WTC11 (cell line): Measurements from ENCODE around the gene USP48. TPM values are rescaled to one million over a fixed set of nuclear protein-coding genes. Genes with fewer than 3 reads are reported as not detected.

Source experiments
- ATAC-seq: fragments of 200-7000 bp; cut with Tn5 transposase; 2 replicates; pipeline ENCODE4 v1.10.0; 2021; ENCODE audit warnings: mild to moderate bottlenecking, moderate library complexity
- CTCF ChIA-PET: fragments of 300-600 bp; sonication (Branson Sonifier 250); formaldehyde crosslinking; loops from one replicate; lab custom pipeline; 2021; ENCODE audit warnings: antibody characterized with exemption; lab: Charles Lee
- POLR2A ChIA-PET: fragments of 350-600 bp; sonication (Branson Sonifier 250); formaldehyde crosslinking; loops from one replicate; lab custom pipeline; 2021; ENCODE audit warnings: antibody characterized with exemption; lab: Charles Lee
- DNase-seq: peaks from one replicate; pipeline ENCODE4 v3.0.0; 2021; ENCODE audit warnings: low spot score
- H3K27ac Mint-ChIP-seq: 2 replicates; pipeline ENCODE4 v1.8.0; 2021; ENCODE audit warnings: mixed read lengths
- H3K27me3 Mint-ChIP-seq: 2 replicates; pipeline ENCODE4 v1.8.0; 2021; ENCODE audit warnings: low read depth, mild to moderate bottlenecking, moderate library complexity, mixed read lengths
- H3K36me3 Mint-ChIP-seq: 2 replicates; pipeline ENCODE4 v1.8.0; 2021; ENCODE audit warnings: mixed read lengths
- H3K4me1 Mint-ChIP-seq: 2 replicates; pipeline ENCODE4 v1.8.0; 2022; ENCODE audit warnings: mixed read lengths
- H3K4me3 Mint-ChIP-seq: 2 replicates; pipeline ENCODE4 v1.8.0; 2021; ENCODE audit warnings: mild to moderate bottlenecking, moderate library complexity, mixed read lengths
- H3K9me3 Mint-ChIP-seq: 2 replicates; pipeline ENCODE4 v1.8.0; 2021; ENCODE audit warnings: mixed read lengths
- ATF1 ChIP-seq: sonication (generic); formaldehyde crosslinking; IDR thresholded peaks from 2 replicates; pipeline ENCODE4 v1.8.1; 2023; ENCODE audit warnings: mild to moderate bottlenecking, moderate library complexity, missing genetic modification reagents
- CREM ChIP-seq: sonication (generic); formaldehyde crosslinking; IDR thresholded peaks from 2 replicates; pipeline ENCODE4 v1.8.1; 2022; ENCODE audit warnings: mild to moderate bottlenecking, missing genetic modification reagents, moderate library complexity
- FOXJ3 ChIP-seq: sonication (generic); formaldehyde crosslinking; IDR thresholded peaks from 2 replicates; pipeline ENCODE4 v1.9.0; 2021; ENCODE audit warnings: missing genetic modification reagents, mild to moderate bottlenecking, borderline replicate concordance
- FOXK1 ChIP-seq: sonication (generic); formaldehyde crosslinking; IDR thresholded peaks from 2 replicates; pipeline ENCODE4 v1.8.0; 2022; ENCODE audit warnings: mild to moderate bottlenecking, moderate library complexity, missing genetic modification reagents
- GABPB1 ChIP-seq: sonication (generic); formaldehyde crosslinking; IDR thresholded peaks from 2 replicates; pipeline ENCODE4 v1.8.1; 2023; ENCODE audit warnings: mild to moderate bottlenecking, missing genetic modification reagents
- HMGA2 ChIP-seq: fragments of 250-450 bp; sonication (Bioruptor Pico); IDR thresholded peaks from 2 replicates; pipeline ENCODE4 v1.4.0; 2021; ENCODE audit warnings: mild to moderate bottlenecking, moderate library complexity
- NFATC4 ChIP-seq: fragments of 250-450 bp; sonication (Bioruptor Pico); IDR thresholded peaks from 2 replicates; pipeline ENCODE4 v1.9.0; 2021; ENCODE audit warnings: mild to moderate bottlenecking
- NR1H2 ChIP-seq: sonication (generic); formaldehyde crosslinking; IDR thresholded peaks from 2 replicates; pipeline ENCODE4 v1.9.0; 2021; ENCODE audit warnings: mild to moderate bottlenecking, moderate library complexity, missing genetic modification reagents
- RELA ChIP-seq: sonication (generic); formaldehyde crosslinking; IDR thresholded peaks from 2 replicates; pipeline ENCODE4 v1.8.1; 2022; ENCODE audit warnings: missing genetic modification reagents, mild to moderate bottlenecking, borderline replicate concordance
- ZNF121 ChIP-seq: sonication (generic); formaldehyde crosslinking; IDR thresholded peaks from 2 replicates; pipeline ENCODE4 v1.8.0; 2023; ENCODE audit warnings: missing genetic modification reagents
- ZNF317 ChIP-seq: sonication (generic); formaldehyde crosslinking; IDR thresholded peaks from 2 replicates; pipeline ENCODE4 v1.8.1; 2023; ENCODE audit warnings: low read depth, mild to moderate bottlenecking, moderate library complexity, missing genetic modification reagents, borderline replicate concordance
- total RNA-seq: library from RNA; stranded (reverse); gene quantifications from 3 replicates; pipeline ENCODE4 v1.2.3, GENCODE V29; 2021
- TF ChIP-seq, protein P1 (sequence below): sonication (generic); formaldehyde crosslinking; IDR thresholded peaks from 2 replicates; pipeline ENCODE4 v1.8.1; 2023; ENCODE audit warnings: mild to moderate bottlenecking, missing genetic modification reagents, moderate library complexity
- TF ChIP-seq, protein P2 (sequence below): sonication (generic); formaldehyde crosslinking; IDR thresholded peaks from 2 replicates; pipeline ENCODE4 v1.8.1; 2022; ENCODE audit warnings: mild to moderate bottlenecking, missing genetic modification reagents, moderate library complexity, borderline replicate concordance
- TF ChIP-seq, protein P3 (sequence below): fragments of 250-450 bp; sonication (Bioruptor Pico); conservative IDR thresholded peaks from 2 replicates; pipeline ENCODE4 v1.9.0; 2021; ENCODE audit warnings: mild to moderate bottlenecking
- TF ChIP-seq, protein P4 (sequence below): fragments of 250-450 bp; sonication (Bioruptor Pico); IDR thresholded peaks from 2 replicates; pipeline ENCODE4 v1.8.0; 2021; ENCODE audit warnings: mild to moderate bottlenecking
- TF ChIP-seq, protein P5 (sequence below): sonication (generic); formaldehyde crosslinking; IDR thresholded peaks from 2 replicates; pipeline ENCODE4 v1.8.0; 2022; ENCODE audit warnings: missing genetic modification reagents
- TF ChIP-seq, protein P6 (sequence below): sonication (generic); formaldehyde crosslinking; IDR thresholded peaks from 2 replicates; pipeline ENCODE4 v1.8.1; 2022; ENCODE audit warnings: mild to moderate bottlenecking, moderate library complexity, missing genetic modification reagents
- TF ChIP-seq, protein P7 (sequence below): sonication (generic); formaldehyde crosslinking; IDR thresholded peaks from 2 replicates; pipeline ENCODE4 v1.8.1; 2022; ENCODE audit warnings: low read depth, mild to moderate bottlenecking, moderate library complexity, missing genetic modification reagents, borderline replicate concordance
- TF ChIP-seq, protein P8 (sequence below): sonication (generic); formaldehyde crosslinking; IDR thresholded peaks from 2 replicates; pipeline ENCODE4 v1.8.1; 2023; ENCODE audit warnings: mild to moderate bottlenecking, missing genetic modification reagents

The USP48 gene
- total RNA-seq, 1 experiment from 2014 or later: 86.9 TPM

DNA sequence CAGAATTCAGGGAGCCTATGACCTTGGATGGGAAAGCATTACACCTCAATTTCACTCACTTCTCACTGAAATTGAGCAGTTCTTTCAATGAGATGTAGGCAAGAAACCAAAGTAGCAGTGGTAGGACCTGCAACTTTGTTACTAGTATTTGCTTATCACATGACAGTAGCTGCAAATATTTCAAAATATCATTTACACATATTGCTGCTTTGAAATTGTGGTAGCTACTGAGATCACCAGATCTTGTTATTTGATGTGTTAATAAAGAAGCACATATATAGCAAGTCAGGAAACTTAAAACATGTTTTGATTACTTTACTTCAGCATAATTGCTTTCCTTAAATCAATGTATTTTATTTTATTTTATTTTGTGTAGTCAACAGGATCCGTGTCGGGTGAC is 42.0 kb upstream of the USP48 start (continued):
- TF ChIP-seq, protein P1, sequence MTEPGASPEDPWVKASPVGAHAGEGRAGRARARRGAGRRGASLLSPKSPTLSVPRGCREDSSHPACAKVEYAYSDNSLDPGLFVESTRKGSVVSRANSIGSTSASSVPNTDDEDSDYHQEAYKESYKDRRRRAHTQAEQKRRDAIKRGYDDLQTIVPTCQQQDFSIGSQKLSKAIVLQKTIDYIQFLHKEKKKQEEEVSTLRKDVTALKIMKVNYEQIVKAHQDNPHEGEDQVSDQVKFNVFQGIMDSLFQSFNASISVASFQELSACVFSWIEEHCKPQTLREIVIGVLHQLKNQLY (CRISPR knock-in tag): no peak

DNA sequence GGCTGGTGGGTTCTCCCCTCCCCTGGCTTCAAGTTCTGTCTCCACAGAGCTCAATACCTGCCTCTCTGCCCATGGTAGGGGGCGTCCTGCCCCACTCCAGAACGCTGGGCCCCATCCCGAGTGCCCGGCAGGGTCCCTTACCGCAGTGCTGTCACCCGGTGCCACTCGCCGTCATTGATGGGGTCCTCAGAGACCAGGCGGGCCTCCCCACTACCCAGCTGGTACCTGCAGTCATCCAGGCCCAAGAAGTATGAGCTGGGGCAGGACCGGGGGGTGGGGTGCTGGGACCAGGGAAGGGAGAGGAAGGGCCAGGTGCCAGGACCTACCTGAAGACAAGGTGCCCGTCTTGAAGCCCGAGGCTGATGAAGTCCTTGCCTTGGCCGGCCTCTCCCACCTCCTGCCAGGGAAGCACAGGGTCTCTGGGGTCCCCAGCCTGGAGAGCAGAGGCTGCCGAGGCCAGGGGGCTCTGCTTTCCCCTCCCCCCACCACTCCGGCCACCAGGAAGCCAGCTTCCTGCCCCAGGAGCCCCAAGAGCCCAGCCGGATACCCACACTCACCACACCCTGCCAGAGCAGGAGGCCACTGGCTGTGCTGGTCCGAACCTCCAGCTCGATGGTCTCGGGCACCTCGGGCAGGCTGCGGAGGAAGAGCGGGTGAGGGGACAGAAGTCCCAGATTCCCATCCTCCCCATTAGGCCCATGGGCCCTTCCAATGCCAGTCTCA is 41.2 kb upstream of the USP48 start:
- Mint-ChIP-seq H3K27me3 (no peaks in the 10 kb centered on the region), H3K4me3 (no peak overlapping the region), H3K4me1 (no peaks in the 10 kb centered on the region; the same call in 1 of the 2 replicates), H3K27ac (peak overlapping the region; percentile 61; the same call in 1 of the 2 replicates), H3K9me3 (no peaks in the 10 kb centered on the region), H3K36me3 (peaks cover 23% of the 10 kb centered on the region)
- ATAC-seq: no peak
- no peak for DNase-seq
- TF ChIP-seq, protein P2, sequence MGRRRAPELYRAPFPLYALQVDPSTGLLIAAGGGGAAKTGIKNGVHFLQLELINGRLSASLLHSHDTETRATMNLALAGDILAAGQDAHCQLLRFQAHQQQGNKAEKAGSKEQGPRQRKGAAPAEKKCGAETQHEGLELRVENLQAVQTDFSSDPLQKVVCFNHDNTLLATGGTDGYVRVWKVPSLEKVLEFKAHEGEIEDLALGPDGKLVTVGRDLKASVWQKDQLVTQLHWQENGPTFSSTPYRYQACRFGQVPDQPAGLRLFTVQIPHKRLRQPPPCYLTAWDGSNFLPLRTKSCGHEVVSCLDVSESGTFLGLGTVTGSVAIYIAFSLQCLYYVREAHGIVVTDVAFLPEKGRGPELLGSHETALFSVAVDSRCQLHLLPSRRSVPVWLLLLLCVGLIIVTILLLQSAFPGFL (CRISPR knock-in tag): no peak
- TF ChIP-seq GABPB1 (CRISPR knock-in tag): no peak
- TF ChIP-seq, protein P3, sequence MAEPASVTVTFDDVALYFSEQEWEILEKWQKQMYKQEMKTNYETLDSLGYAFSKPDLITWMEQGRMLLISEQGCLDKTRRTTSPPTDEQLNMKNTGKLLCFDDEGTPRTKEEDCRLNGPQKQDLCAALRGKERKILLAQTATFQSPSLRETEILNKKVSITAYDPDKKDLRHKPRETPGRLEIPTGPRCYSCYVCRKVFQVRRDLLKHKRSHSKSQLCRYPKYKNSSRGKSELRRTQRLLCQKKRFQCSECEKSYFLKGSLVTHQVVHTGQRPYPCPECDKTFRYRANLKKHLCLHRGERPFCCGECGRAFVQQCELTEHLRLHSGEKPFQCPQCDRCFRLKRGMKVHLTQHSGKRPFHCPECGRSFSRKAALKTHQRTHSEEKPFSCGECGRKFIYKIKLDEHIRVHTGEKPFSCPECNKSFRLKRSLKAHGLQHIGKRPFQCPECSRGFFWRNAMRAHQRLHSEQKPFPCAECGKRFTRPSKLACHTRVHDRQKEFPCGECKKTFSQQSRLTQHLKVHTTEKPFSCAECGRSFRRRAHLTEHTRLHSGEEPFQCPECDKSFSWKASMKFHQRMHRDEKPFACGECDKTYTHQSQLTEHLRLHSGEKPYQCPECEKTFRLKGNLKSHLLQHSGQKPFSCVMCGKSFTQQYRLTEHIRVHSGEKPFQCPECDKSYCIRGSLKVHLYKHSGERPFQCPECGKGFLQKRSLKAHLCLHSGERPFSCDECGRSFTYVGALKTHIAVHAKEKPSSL: no peak
- no peak for TF ChIP-seq HMGA2 (CRISPR knock-in tag)
- TF ChIP-seq NR1H2 (CRISPR knock-in tag): no peak
- TF ChIP-seq, protein P4, sequence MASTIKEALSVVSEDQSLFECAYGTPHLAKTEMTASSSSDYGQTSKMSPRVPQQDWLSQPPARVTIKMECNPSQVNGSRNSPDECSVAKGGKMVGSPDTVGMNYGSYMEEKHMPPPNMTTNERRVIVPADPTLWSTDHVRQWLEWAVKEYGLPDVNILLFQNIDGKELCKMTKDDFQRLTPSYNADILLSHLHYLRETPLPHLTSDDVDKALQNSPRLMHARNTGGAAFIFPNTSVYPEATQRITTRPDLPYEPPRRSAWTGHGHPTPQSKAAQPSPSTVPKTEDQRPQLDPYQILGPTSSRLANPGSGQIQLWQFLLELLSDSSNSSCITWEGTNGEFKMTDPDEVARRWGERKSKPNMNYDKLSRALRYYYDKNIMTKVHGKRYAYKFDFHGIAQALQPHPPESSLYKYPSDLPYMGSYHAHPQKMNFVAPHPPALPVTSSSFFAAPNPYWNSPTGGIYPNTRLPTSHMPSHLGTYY (CRISPR knock-in tag): no peak
- no peak for TF ChIP-seq ZNF121
- TF ChIP-seq FOXK1 (CRISPR knock-in tag): no peak
- TF ChIP-seq, protein P5, sequence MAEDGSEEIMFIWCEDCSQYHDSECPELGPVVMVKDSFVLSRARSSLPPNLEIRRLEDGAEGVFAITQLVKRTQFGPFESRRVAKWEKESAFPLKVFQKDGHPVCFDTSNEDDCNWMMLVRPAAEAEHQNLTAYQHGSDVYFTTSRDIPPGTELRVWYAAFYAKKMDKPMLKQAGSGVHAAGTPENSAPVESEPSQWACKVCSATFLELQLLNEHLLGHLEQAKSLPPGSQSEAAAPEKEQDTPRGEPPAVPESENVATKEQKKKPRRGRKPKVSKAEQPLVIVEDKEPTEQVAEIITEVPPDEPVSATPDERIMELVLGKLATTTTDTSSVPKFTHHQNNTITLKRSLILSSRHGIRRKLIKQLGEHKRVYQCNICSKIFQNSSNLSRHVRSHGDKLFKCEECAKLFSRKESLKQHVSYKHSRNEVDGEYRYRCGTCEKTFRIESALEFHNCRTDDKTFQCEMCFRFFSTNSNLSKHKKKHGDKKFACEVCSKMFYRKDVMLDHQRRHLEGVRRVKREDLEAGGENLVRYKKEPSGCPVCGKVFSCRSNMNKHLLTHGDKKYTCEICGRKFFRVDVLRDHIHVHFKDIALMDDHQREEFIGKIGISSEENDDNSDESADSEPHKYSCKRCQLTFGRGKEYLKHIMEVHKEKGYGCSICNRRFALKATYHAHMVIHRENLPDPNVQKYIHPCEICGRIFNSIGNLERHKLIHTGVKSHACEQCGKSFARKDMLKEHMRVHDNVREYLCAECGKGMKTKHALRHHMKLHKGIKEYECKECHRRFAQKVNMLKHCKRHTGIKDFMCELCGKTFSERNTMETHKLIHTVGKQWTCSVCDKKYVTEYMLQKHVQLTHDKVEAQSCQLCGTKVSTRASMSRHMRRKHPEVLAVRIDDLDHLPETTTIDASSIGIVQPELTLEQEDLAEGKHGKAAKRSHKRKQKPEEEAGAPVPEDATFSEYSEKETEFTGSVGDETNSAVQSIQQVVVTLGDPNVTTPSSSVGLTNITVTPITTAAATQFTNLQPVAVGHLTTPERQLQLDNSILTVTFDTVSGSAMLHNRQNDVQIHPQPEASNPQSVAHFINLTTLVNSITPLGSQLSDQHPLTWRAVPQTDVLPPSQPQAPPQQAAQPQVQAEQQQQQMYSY (CRISPR knock-in tag): no peak
- TF ChIP-seq CREM (CRISPR knock-in tag): no peak
- TF ChIP-seq, protein P6, sequence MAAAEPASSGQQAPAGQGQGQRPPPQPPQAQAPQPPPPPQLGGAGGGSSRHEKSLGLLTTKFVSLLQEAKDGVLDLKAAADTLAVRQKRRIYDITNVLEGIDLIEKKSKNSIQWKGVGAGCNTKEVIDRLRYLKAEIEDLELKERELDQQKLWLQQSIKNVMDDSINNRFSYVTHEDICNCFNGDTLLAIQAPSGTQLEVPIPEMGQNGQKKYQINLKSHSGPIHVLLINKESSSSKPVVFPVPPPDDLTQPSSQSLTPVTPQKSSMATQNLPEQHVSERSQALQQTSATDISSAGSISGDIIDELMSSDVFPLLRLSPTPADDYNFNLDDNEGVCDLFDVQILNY (CRISPR knock-in tag): no peak
- TF ChIP-seq NFATC4 (CRISPR knock-in tag): no peak
- TF ChIP-seq ATF1 (CRISPR knock-in tag): no peak
- TF ChIP-seq ZNF317 (CRISPR knock-in tag): no peak
- TF ChIP-seq, protein P7, sequence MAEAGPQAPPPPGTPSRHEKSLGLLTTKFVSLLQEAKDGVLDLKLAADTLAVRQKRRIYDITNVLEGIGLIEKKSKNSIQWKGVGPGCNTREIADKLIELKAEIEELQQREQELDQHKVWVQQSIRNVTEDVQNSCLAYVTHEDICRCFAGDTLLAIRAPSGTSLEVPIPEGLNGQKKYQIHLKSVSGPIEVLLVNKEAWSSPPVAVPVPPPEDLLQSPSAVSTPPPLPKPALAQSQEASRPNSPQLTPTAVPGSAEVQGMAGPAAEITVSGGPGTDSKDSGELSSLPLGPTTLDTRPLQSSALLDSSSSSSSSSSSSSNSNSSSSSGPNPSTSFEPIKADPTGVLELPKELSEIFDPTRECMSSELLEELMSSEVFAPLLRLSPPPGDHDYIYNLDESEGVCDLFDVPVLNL (CRISPR knock-in tag): no peak
- TF ChIP-seq, protein P1 (CRISPR knock-in tag): no peak
- TF ChIP-seq, protein P8, sequence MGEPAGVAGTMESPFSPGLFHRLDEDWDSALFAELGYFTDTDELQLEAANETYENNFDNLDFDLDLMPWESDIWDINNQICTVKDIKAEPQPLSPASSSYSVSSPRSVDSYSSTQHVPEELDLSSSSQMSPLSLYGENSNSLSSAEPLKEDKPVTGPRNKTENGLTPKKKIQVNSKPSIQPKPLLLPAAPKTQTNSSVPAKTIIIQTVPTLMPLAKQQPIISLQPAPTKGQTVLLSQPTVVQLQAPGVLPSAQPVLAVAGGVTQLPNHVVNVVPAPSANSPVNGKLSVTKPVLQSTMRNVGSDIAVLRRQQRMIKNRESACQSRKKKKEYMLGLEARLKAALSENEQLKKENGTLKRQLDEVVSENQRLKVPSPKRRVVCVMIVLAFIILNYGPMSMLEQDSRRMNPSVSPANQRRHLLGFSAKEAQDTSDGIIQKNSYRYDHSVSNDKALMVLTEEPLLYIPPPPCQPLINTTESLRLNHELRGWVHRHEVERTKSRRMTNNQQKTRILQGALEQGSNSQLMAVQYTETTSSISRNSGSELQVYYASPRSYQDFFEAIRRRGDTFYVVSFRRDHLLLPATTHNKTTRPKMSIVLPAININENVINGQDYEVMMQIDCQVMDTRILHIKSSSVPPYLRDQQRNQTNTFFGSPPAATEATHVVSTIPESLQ (CRISPR knock-in tag): no peak
- no peak for TF ChIP-seq RELA (CRISPR knock-in tag)
- TF ChIP-seq FOXJ3 (CRISPR knock-in tag): no peak
- CTCF ChIA-PET: interaction anchor here (0.6 to 1.1 kb wide), 3 partner anchors 139 to 258 kb away, joined by 3 read pairs; no protein-coding TSS in a partner anchor
- POLR2A ChIA-PET: interaction anchor here (0.6 kb wide), 1 partner anchor 42 kb away, joined by 3 read pairs; no protein-coding TSS in a partner anchor
